Cardiac fibroblast (primary cell): Measurements from ENCODE around the gene SEMA4C.
A peak's percentile ranks its signal among the peaks of the same experiment; 100 is the strongest.

Source experiments
- DNase-seq, 2 donors: peaks; one replicate each; pipeline versions ENCODE4 v3.0.0 to v3.0.0-alpha.2; 2010; ENCODE audit warnings: low read depth in 2 of 2
- H3K4me3 ChIP-seq, 2 donors: replicated peaks in 1 of 2; 1 replicate in 1 of 2; 2 replicates in 1 of 2; pipeline ENCODE4 v1.5.1; 2011; ENCODE audit warnings: low read depth in 2 of 2, low read length in 2 of 2, mild to moderate bottlenecking in 2 of 2, moderate library complexity in 1 of 2
- TF ChIP-seq, protein P1 (sequence below): IDR thresholded peaks from one replicate; pipeline ENCODE4 v1.5.1; 2011; ENCODE audit warnings: low read depth, mild to moderate bottlenecking, low read length, inconsistent platforms

Gene SEMA4C

DNA sequence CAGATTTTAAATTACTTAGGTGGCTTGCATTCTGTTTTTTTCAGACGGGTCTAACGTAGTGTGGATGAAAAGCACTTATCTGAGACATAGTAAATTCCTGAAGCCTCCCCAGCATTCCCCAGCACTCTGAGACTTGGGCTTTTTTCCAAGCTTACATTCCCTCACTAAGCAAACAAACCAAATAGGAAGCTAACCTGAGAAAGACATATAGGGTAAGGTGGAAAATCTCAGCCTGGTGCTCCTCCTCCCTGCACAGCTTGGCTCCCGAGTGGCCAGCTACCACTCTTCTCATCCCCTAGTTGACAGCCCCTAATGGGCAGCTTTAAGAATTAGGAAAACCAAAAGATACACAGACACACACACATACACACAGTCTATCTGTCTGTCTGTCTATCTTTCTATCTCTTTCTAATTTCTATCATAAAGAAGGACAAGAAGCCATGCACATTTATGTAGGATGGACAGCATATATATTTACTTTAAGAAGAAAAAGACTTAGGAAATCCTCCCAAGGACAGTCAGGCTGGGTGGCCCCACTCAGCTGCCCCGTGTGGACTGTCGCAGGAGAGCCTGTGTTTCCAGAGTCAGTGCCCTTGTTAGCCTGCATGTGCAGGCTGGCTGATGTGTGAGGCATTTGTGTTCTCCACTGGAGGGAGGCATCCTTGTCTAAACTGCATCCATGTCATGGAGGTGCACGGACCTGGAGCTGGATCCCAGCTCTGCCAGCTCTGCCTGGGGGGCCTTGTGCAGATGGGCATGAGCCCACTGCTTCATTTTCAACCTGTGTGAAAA lies 45.6 kb downstream of the SEMA4C start:
- peak; percentile 11 to 74 for DNase-seq
- H3K4me3 ChIP-seq = no peak overlapping the region
- TF ChIP-seq, protein P1, sequence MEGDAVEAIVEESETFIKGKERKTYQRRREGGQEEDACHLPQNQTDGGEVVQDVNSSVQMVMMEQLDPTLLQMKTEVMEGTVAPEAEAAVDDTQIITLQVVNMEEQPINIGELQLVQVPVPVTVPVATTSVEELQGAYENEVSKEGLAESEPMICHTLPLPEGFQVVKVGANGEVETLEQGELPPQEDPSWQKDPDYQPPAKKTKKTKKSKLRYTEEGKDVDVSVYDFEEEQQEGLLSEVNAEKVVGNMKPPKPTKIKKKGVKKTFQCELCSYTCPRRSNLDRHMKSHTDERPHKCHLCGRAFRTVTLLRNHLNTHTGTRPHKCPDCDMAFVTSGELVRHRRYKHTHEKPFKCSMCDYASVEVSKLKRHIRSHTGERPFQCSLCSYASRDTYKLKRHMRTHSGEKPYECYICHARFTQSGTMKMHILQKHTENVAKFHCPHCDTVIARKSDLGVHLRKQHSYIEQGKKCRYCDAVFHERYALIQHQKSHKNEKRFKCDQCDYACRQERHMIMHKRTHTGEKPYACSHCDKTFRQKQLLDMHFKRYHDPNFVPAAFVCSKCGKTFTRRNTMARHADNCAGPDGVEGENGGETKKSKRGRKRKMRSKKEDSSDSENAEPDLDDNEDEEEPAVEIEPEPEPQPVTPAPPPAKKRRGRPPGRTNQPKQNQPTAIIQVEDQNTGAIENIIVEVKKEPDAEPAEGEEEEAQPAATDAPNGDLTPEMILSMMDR = no peak

GRCh38 chr2:96823198-96823597 lies 46.7 kb downstream of the SEMA4C start:
- TF ChIP-seq, protein P1 = no peak
- DNase-seq = no peak
- no peak overlapping the region for H3K4me3 ChIP-seq

DNA sequence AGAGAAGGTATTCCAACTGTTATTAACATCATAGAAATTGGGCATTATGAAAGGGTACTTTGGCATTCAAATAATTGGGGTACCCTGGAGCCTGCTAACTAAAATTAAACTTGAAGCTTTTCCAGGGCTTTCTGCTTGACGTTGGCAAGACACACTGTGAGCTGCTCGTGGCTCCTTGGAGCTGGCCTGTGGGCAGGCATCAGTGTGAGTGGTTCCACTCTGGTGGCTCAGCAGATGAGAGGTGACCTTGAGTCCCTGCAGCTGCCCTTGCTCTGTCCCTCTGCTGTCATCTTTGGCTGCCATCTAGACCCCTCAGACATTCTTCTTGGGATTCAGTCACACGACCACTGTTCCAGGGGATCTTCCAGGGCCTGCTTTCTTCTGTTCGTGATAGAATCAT lies 47.1 kb downstream of the SEMA4C start:
- TF ChIP-seq, protein P1 = no peak
- DNase-seq = no peak
- no peak overlapping the region for H3K4me3 ChIP-seq

DNA sequence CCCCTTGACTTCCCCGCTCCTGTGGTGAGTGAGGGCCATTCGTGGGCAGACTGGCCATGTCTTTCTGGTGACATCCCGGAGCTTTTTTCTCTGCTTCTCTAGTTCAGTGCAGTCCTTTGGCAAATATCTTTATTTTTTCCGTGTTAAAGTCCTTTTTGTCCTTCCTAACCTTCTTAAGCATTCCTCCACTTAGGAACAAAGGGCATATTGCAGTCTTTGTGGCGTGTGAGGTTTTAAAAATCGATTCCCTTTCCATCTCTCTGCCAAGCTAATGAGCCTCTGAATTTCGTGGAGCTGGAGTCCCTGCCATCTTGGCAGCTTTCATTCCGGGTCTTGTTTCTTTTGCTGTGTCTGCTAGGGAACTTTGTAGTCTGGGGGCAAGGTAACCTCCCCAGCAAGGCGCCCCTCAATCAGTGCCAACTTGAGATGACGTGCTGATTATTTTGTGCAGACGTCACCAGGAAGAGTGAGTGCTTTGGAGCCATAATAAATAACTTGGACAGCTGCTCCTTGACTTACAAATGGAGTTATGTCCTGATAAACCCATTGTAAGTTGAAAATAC lies 48.7 kb downstream of the SEMA4C start:
- H3K4me3 ChIP-seq = no peak overlapping the region
- TF ChIP-seq, protein P1 = no peak
- DNase-seq = no peak

DNA sequence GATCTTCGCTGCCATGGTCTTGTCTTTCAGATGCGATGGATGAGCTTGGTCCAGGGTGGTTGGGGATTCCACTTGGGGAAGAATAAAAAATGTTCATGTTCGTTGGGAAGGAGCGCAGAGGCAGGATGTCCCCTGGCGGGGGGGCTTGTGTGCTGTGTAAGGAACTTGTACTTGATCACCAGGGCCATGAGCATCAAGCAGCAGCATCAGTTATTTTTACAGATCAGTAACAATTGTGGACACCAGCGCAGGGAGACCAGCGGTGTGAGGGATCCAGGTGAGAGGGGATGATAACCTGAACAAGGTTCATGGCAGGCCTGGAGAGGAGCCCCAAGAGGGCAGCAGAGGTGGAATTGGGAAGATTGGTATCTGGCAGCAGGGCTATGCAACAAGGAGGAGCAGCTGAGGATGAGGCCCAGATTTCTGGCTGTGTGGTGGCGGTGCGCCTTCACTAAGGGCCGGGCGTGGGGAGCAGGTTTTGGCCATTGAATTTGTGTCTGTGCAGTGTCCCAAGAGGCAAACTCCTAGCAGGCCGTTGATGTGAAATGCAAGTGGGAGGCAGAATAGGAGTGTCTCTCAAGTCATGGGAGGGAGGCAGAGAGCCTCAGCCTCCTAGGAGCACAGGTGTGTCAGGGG lies 49.9 kb downstream of the SEMA4C start:
- no peak overlapping the region for H3K4me3 ChIP-seq
- no peak for DNase-seq
- TF ChIP-seq, protein P1 = no peak

- no peak for DNase-seq
- TF ChIP-seq, protein P1 = no peak
- no peak overlapping the region for H3K4me3 ChIP-seq
Measured at GRCh38 chr2:96819128-96819875, 50.6 kb downstream of the SEMA4C start.
